ENCODE data around the gene SYNDIG1. TPM values are rescaled to one million over a fixed set of nuclear protein-coding genes. Genes with fewer than 3 reads are reported as not detected.

Gene SYNDIG1
- total and polyA plus RNA-seq, 5 donors, result 26.3 to 38.6 (median 34.6) TPM

DNA sequence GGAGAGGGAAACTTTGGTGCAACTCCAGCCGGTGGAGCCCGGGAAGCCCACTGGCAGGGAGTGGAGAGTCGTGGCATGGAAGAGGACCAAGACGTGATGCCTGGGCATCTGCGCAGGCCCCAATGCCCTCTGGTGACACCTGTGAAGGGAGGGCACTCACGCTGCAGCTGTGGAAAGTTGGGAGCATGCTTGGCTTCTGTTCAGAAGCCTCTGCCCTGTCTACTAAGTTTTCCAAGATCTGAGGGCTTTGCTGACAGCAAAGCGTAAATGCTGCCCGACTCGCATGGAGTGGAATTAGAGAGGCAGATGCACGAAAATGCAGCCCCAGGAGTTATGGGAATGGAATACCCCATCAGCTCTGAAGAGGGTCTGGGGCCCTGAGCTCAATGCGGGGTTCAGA is 75.7 kb downstream of the SYNDIG1 start:
- Histone ChIP-seq H3K27ac (ENCODE audit: low read length) (no peak overlapping the region), H3K9me3 (ENCODE audit: control insufficient read depth, low read length) (no peaks in the 10 kb centered on the region), H3K4me1 (ENCODE audit: control insufficient read depth, insufficient read depth, low read length) (peaks cover 4% of the 10 kb centered on the region), H3K27me3 (ENCODE audit: control insufficient read depth, insufficient read depth) (no peaks in the 10 kb centered on the region), H3K4me3 (ENCODE audit: low read length) (no peak overlapping the region)
- ATAC-seq, result peak in 1 of 2 donors; percentile 38
- DNase-seq, result peak in 1 of 3 donors; percentile 54
- intact Hi-C loops (cut with DNase I), result no loop called here
- WGBS, result 75% methylated on average over 11 of the region's 11 CpGs

DNA sequence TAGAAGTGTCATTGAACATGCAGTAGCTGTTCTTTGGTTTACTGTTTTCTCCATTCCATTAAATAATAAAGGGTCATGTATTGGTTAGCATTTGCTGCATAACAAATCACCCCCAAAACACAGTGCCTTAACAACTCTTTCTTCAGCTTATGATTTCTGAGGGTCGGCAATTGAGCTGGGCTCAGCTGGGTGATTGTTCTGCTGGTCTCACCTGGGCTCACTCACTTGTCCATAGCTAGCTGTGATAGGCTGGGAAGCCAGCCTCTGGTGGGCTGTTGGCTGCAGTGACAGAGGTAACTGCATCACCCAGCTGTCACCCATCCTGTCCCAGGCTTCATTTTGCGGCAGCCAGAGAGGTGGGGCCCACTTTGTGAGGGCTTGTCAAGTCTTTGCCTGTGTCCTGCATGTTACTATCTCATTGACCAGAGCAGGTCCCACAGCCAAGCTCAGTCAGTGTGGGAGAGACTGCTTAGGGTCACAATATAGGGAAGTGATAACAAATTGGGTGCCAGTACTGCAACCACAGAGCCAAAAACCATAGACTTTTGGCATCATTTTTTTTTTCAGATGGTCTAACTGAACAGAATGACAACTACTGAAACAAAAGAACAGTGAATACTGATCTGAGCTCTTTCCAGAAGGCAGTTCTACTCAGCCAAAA is 76.9 kb downstream of the SYNDIG1 start:
- Histone ChIP-seq H3K4me3 (ENCODE audit: low read length) (no peak overlapping the region), H3K4me1 (ENCODE audit: control insufficient read depth, insufficient read depth, low read length) (peaks cover 4% of the 10 kb centered on the region), H3K27me3 (ENCODE audit: control insufficient read depth, insufficient read depth) (no peaks in the 10 kb centered on the region), H3K27ac (ENCODE audit: low read length) (no peak overlapping the region), H3K9me3 (ENCODE audit: control insufficient read depth, low read length) (no peaks in the 10 kb centered on the region)
- 87% methylated on average over 2 of the region's 2 CpGs for WGBS
- ATAC-seq, result no peak
- intact Hi-C loops (cut with DNase I), result no loop called here
- DNase-seq, result no peak

DNA sequence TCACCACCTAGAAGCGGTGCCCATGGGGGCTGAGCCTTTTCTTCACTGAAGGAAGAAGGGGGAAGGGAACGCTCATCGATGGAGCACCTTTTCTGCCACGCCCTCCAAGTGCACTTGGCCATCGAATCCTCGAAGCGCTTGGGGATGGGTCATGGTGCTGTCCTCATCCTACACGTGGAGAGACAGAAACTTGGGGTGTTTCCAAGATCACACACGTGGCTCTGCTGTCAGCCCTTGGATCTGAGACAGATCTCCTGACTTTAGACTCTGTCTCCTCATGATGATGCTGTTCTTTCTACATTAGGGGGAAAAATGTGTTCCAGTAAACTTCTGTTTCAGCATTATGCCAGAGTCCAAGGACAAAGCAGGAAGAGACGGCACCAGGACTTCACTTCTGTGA is 78.5 kb downstream of the SYNDIG1 start:
- no peaks in the 10 kb centered on the region for H3K27me3 ChIP-seq (ENCODE audit: control insufficient read depth, insufficient read depth)
- H3K27ac ChIP-seq (ENCODE audit: low read length), result no peak overlapping the region
- H3K4me3 ChIP-seq (ENCODE audit: low read length), result no peak overlapping the region
- H3K4me1 ChIP-seq (ENCODE audit: control insufficient read depth, insufficient read depth, low read length), result peaks cover 4% of the 10 kb centered on the region
- intact Hi-C loops (cut with DNase I), result no loop called here
- no peaks in the 10 kb centered on the region for H3K9me3 ChIP-seq (ENCODE audit: control insufficient read depth, low read length)
- no peak for DNase-seq
- 74% methylated on average over 10 of the region's 10 CpGs for WGBS
- ATAC-seq, result no peak

DNA sequence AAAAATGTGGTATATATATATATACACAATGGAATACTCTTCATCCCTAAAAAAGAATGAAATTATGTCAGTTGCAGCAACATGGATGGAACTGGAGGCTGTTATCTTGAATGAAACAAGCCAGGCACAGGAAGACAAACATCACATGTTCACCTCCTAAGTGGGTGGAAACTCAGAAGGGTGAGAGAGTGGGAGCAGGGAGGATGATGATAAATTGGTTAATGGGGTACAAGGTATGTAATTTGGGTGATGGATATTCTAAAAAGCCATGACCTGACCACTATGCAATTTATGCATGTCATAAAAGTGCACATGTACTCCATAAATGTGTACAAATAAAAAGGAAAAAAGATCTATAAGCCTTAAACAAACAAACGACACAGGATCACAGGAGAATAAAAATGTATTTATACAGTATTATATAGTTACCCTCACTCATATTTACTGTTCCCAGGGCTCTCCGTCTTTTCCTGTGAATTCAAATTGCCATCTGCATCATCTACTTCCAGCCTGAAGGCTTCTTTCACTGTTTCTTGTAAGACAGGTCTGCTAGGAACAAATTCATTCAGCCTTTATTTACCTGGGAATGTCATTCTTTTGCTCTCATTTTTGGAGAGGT is 89.8 kb downstream of the SYNDIG1 start:
- Histone ChIP-seq H3K4me3 (ENCODE audit: low read length) (no peak overlapping the region), H3K27ac (ENCODE audit: low read length) (no peak overlapping the region), H3K9me3 (ENCODE audit: control insufficient read depth, low read length) (no peaks in the 10 kb centered on the region), H3K4me1 (ENCODE audit: control insufficient read depth, insufficient read depth, low read length) (peaks cover 1% of the 10 kb centered on the region), H3K27me3 (ENCODE audit: control insufficient read depth, insufficient read depth) (no peaks in the 10 kb centered on the region)
- 84% methylated on average over 2 of the region's 2 CpGs for WGBS
- no peak for ATAC-seq
- no peak for DNase-seq
- intact Hi-C loops (cut with DNase I), result no loop called here

DNA sequence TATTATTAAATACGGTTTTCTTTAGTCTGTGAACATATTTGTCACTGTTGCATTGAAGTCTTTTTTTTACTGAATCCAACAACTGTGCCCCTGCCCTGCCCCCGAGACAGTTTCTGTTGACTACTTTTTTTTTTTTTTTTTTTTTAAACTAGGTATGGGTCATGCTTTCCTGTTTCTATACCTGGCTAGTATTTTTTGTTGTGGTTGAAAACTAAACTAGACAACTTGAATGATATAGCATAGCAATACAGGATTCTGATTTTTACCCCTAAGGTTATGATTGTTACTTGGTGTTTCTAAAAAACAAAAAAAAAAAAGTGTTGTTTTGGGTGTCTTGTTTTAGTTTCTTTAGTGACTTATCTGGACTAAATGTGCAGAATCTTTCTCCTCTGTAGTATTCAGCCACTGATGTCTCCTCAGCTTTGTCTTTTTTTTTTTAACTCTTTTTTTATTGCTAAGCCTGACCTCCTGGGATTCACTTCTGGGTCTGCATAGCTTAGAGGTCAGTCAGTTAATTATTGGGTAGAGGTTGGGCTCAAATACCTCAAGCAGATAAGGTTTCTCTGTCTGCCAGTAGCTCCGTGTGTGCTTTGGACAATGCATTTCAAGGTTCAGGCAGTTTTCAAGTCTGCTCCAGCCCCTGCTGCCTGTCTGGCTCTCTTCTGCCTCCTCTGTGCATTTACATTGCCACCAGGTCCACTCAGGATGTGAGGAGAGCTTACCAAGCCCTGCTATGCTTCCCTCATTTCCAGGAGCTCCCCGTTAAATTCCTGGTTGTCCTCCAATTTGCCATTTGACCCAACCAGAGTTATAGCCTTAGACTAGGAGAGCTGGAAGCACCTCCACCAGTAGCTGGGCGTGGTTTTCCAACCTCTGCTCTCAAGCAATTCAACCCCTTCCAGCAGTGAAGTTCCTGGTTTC is 91.4 kb downstream of the SYNDIG1 start:
- H3K27me3 ChIP-seq (ENCODE audit: control insufficient read depth, insufficient read depth), result no peaks in the 10 kb centered on the region
- intact Hi-C loops (cut with DNase I), result no loop called here
- no peak overlapping the region for H3K4me3 ChIP-seq (ENCODE audit: low read length)
- no peak for ATAC-seq
- no peak overlapping the region for H3K27ac ChIP-seq (ENCODE audit: low read length)
- peaks cover 1% of the 10 kb centered on the region for H3K4me1 ChIP-seq (ENCODE audit: control insufficient read depth, insufficient read depth, low read length)
- no peaks in the 10 kb centered on the region for H3K9me3 ChIP-seq (ENCODE audit: control insufficient read depth, low read length)
- 77% methylated on average over 5 of the region's 5 CpGs for WGBS
- DNase-seq, result no peak

DNA sequence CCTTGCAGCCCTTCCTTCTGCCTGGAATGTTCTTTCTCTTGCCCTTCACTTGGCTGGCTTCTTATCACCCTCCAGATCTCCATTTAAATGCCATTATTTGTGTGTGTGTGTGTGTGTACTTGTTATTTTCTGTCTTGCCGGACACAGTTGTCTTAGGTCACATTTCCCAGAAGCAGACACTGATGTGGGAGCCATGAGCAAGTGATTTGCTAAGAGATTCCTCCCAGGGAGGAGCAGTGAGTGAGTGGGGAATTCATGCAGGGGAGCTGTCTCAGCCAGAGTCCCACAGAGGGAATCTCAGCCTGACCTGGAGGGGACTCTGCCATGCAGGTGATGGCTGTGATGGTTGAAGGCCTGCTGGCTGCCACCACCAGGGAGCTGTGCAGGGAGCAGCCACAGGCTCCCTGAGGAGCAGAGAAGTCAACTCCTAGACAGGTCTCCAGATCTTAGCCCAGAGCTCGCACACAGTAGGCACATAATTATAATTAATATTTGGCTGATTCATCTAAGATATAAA is 96.5 kb downstream of the SYNDIG1 start:
- Histone ChIP-seq H3K27ac (ENCODE audit: low read length) (no peak overlapping the region), H3K27me3 (ENCODE audit: control insufficient read depth, insufficient read depth) (no peaks in the 10 kb centered on the region), H3K9me3 (ENCODE audit: control insufficient read depth, low read length) (no peaks in the 10 kb centered on the region), H3K4me3 (ENCODE audit: low read length) (no peak overlapping the region), H3K4me1 (ENCODE audit: control insufficient read depth, insufficient read depth, low read length) (no peaks in the 10 kb centered on the region)
- ATAC-seq (no peak), DNase-seq (no peak)
- WGBS, result 89% methylated on average over 2 of the region's 2 CpGs
- intact Hi-C loops (cut with DNase I), result no loop called here

DNA sequence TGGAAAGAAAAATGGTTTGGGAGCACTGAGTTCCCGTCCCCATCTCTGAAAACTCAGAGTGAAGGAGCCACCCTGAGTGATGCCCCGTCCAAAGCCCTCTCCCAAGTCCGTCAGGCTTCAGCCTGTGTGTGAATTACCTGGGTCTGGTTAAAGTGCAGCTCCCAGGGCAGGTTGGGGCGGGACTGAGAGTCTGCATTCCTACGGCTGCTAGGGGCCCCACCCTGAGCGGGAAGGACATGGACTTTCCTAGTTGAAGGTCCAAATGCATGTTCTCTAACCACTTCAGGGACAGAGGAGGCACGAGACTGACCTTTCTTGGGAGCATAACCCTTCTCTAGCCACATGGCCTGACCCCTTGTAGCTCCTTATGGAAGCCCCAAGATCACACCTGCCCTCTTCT is 97.2 kb downstream of the SYNDIG1 start:
- Histone ChIP-seq H3K27ac (ENCODE audit: low read length) (no peak overlapping the region), H3K27me3 (ENCODE audit: control insufficient read depth, insufficient read depth) (no peaks in the 10 kb centered on the region), H3K9me3 (ENCODE audit: control insufficient read depth, low read length) (no peaks in the 10 kb centered on the region), H3K4me3 (ENCODE audit: low read length) (no peak overlapping the region), H3K4me1 (ENCODE audit: control insufficient read depth, insufficient read depth, low read length) (no peaks in the 10 kb centered on the region)
- WGBS, result 82% methylated on average over 7 of the region's 7 CpGs
- intact Hi-C loops (cut with DNase I), result no loop called here
- DNase-seq, result no peak
- ATAC-seq, result no peak

DNA sequence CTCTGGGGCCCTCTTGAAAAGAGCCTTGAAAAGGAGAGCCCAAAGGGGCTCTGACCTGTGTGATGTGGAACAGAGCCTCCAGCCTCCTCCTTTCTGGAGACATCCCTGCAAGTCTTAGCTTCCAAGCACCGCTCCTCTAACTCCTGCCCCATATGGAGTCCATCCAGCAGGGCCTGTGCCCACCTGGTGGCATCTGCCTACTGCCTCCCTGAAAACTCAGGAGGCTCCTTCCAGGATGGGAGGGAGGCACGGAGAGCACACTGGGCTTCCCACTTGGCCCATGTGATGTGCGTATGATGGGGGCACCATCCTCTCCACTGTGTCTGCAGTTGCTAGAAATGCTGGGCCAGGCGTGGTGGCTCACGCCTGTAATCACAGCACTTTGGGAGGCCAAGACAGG is 98.1 kb downstream of the SYNDIG1 start:
- Histone ChIP-seq H3K4me3 (ENCODE audit: low read length) (no peak overlapping the region), H3K4me1 (ENCODE audit: control insufficient read depth, insufficient read depth, low read length) (no peaks in the 10 kb centered on the region), H3K27ac (ENCODE audit: low read length) (no peak overlapping the region), H3K9me3 (ENCODE audit: control insufficient read depth, low read length) (no peaks in the 10 kb centered on the region), H3K27me3 (ENCODE audit: control insufficient read depth, insufficient read depth) (no peaks in the 10 kb centered on the region)
- DNase-seq (no peak), ATAC-seq (no peak)
- intact Hi-C loops (cut with DNase I), result no loop called here
- 95% methylated on average over 5 of the region's 5 CpGs for WGBS

DNA sequence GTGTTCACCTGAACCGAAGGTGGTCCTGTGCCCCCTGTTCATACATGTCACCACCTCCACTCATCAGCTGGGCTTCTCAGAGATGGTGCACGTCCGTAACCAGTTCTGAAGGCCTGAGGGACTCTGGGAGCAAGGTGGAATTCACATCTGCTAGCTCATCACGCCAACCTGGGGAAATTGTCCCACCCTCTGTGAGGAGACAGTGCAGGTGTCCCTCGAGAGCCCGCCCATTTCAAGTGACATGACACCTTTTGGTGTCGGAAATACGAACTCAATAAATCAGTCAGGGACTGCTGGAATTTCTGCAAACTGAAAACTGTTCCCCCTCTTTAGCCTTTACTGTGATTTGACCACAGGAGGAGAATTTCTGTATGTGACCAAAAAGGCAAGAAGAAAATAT is 99.4 kb downstream of the SYNDIG1 start:
- no peaks in the 10 kb centered on the region for H3K4me1 ChIP-seq (ENCODE audit: control insufficient read depth, insufficient read depth, low read length)
- no peaks in the 10 kb centered on the region for H3K27me3 ChIP-seq (ENCODE audit: control insufficient read depth, insufficient read depth)
- no peak for DNase-seq
- H3K9me3 ChIP-seq (ENCODE audit: control insufficient read depth, low read length), result no peaks in the 10 kb centered on the region
- 86% methylated on average over 8 of the region's 8 CpGs for WGBS
- H3K27ac ChIP-seq (ENCODE audit: low read length), result no peak overlapping the region
- intact Hi-C loops (cut with DNase I), result no loop called here
- H3K4me3 ChIP-seq (ENCODE audit: low read length), result no peak overlapping the region
- no peak for ATAC-seq

DNA sequence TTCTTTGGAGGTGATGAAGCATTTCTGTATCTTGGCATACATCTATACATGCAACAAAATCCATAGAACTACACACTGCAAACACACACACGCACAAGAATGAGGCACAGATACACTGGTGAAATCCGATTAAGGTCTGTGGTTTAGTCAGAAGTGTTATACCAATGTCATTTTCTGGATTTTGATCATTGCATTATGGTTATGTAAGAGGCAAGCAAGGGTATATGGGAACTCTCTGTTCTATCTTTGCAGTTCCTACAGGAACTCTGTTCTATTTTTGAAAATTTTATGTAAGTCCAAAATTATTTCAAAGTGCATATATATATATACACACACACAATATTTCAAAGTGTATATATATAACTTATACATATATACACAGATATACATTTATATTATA is 101.7 kb downstream of the SYNDIG1 start:
- intact Hi-C loops (cut with DNase I), result no loop called here
- 81% methylated on average over 2 of the region's 2 CpGs for WGBS
- DNase-seq (no peak), ATAC-seq (no peak)
- Histone ChIP-seq H3K27me3 (ENCODE audit: control insufficient read depth, insufficient read depth) (no peaks in the 10 kb centered on the region), H3K4me3 (ENCODE audit: low read length) (no peak overlapping the region), H3K27ac (ENCODE audit: low read length) (no peak overlapping the region), H3K4me1 (ENCODE audit: control insufficient read depth, insufficient read depth, low read length) (no peaks in the 10 kb centered on the region), H3K9me3 (ENCODE audit: control insufficient read depth, low read length) (no peaks in the 10 kb centered on the region)

DNA sequence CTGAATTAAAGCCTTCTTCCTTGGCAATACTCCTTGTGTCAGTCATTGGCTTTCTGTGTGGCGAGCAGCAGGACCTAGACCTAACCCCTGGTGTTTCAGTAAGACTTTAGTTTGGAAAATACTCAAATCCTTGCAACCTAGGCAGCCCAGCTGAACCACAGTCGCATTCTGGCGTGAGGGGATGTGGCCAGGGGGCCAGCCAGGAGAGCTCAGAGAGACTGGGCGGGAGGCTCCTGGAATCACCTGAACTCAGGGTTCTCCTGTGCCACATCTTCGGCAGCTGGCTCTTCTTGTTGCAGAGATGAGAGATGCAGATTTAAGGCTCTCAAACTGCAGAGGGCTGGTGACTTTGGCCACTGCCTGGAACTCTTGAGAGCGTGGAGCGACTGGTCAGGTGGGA is 102.7 kb downstream of the SYNDIG1 start:
- intact Hi-C loops (cut with DNase I), result no loop called here
- WGBS, result 95% methylated on average over 7 of the region's 7 CpGs
- no peaks in the 10 kb centered on the region for H3K9me3 ChIP-seq (ENCODE audit: control insufficient read depth, low read length)
- H3K4me1 ChIP-seq (ENCODE audit: control insufficient read depth, insufficient read depth, low read length), result no peaks in the 10 kb centered on the region
- no peaks in the 10 kb centered on the region for H3K27me3 ChIP-seq (ENCODE audit: control insufficient read depth, insufficient read depth)
- H3K4me3 ChIP-seq (ENCODE audit: low read length), result no peak overlapping the region
- H3K27ac ChIP-seq (ENCODE audit: low read length), result no peak overlapping the region
- DNase-seq (no peak), ATAC-seq (no peak)

Data from right cardiac atrium (tissue), 5 donors.